GM19438 (cell line): ENCODE data around the gene CCDC117.
"Not testable (repeated sequence)": the region's sequence is repeated elsewhere in the genome, so short reads cannot be mapped to it uniquely, and the experiment has no call there.

ENCODE experiments used
- ATAC-seq: cut with Tn5 transposase; IDR thresholded peaks from one replicate; pipeline ENCODE4 v1.9.1; 2021; ENCODE audit warnings: low read depth; ENCODE audit not compliant: unreplicated experiment

Gene CCDC117

GRCh38 chr22:28799606-28800307, 27.3 kb downstream of the CCDC117 start:
- ATAC-seq = peak; percentile 18

GRCh38 chr22:28800308-28801041, 28.0 kb downstream of the CCDC117 start, which contains the start of gene XBP1:
XBP1 (minus strand) TSS chr22:28800569.
- ATAC-seq = peak; percentile 87

- no peak for ATAC-seq
These were observed 29.5 kb downstream of the CCDC117 start for GRCh38 chr22:28801845-28802594.

GRCh38 chr22:28802595-28803123, 30.2 kb downstream of the CCDC117 start:
- ATAC-seq = no peak

GRCh38 chr22:28805426-28805825, 32.9 kb downstream of the CCDC117 start:
- not testable (repeated sequence) for ATAC-seq

- no peak for ATAC-seq
These were observed 36.3 kb downstream of the CCDC117 start for GRCh38 chr22:28808716-28809355.

GRCh38 chr22:28810821-28811491, 38.5 kb downstream of the CCDC117 start:
- no peak for ATAC-seq

GRCh38 chr22:28812516-28812915, 40.0 kb downstream of the CCDC117 start:
- no peak for ATAC-seq

GRCh38 chr22:28813772-28814518, 41.5 kb downstream of the CCDC117 start:
- no peak for ATAC-seq

- ATAC-seq = no peak
These were observed 42.6 kb downstream of the CCDC117 start for GRCh38 chr22:28815111-28815510.

- ATAC-seq = no peak
These were observed 43.2 kb downstream of the CCDC117 start for GRCh38 chr22:28815729-28816128.

- ATAC-seq = no peak
These were observed 44.6 kb downstream of the CCDC117 start for GRCh38 chr22:28817064-28817463.

- no peak for ATAC-seq
These were observed 45.7 kb downstream of the CCDC117 start for GRCh38 chr22:28817919-28818859.

- peak; percentile 60 for ATAC-seq
These were observed 47.0 kb downstream of the CCDC117 start for GRCh38 chr22:28819253-28820096.

- no peak for ATAC-seq
These were observed 48.4 kb downstream of the CCDC117 start for GRCh38 chr22:28820885-28821284.

GRCh38 chr22:28821452-28821851, 49.0 kb downstream of the CCDC117 start:
- ATAC-seq = no peak

- no peak for ATAC-seq
These were observed 50.5 kb downstream of the CCDC117 start for GRCh38 chr22:28822930-28823551.
